NCI-H2107 treated with DMSO at 0.1 percent for 48 hours (cell line): ENCODE data around the gene HIVEP1.

Source experiments
- DNase-seq: peaks from one replicate; lab custom pipeline; 2025; ENCODE audit not compliant: unreplicated experiment; lab: John Stamatoyannopoulos, UW

Gene HIVEP1

GRCh38 chr6:12017263-12017662, 5.2 kb downstream of the HIVEP1 start:
- DNase-seq, result no peak

- no peak for DNase-seq
Measured at GRCh38 chr6:12017876-12018401, 5.8 kb downstream of the HIVEP1 start.

- no peak for DNase-seq
Measured at GRCh38 chr6:12020187-12020791, 8.2 kb downstream of the HIVEP1 start.

- DNase-seq, result no peak
Measured at GRCh38 chr6:12022481-12022880, 10.4 kb downstream of the HIVEP1 start.

GRCh38 chr6:12022953-12023388, 10.9 kb downstream of the HIVEP1 start:
- DNase-seq, result no peak

GRCh38 chr6:12024216-12024615, 12.1 kb downstream of the HIVEP1 start:
- DNase-seq, result no peak

- DNase-seq, result no peak
Measured at GRCh38 chr6:12024699-12025434, 12.8 kb downstream of the HIVEP1 start.

GRCh38 chr6:12026120-12026519, 14.0 kb downstream of the HIVEP1 start:
- DNase-seq, result no peak

GRCh38 chr6:12026833-12027232, 14.7 kb downstream of the HIVEP1 start:
- DNase-seq, result no peak

- DNase-seq, result no peak
Measured at GRCh38 chr6:12028213-12028612, 16.1 kb downstream of the HIVEP1 start.

- DNase-seq, result no peak
Measured at GRCh38 chr6:12029979-12030737, 18.0 kb downstream of the HIVEP1 start.

- no peak for DNase-seq
Measured at GRCh38 chr6:12030993-12031550, 19.0 kb downstream of the HIVEP1 start.

GRCh38 chr6:12032783-12033573, 20.9 kb downstream of the HIVEP1 start:
- DNase-seq, result no peak

GRCh38 chr6:12033770-12034169, 21.7 kb downstream of the HIVEP1 start:
- DNase-seq, result no peak

- no peak for DNase-seq
Measured at GRCh38 chr6:12034349-12034748, 22.2 kb downstream of the HIVEP1 start.

GRCh38 chr6:12034837-12035236, 22.7 kb downstream of the HIVEP1 start:
- no peak for DNase-seq

GRCh38 chr6:12036766-12037165, 24.7 kb downstream of the HIVEP1 start:
- DNase-seq, result no peak

- DNase-seq, result no peak
Measured at GRCh38 chr6:12037798-12038197, 25.7 kb downstream of the HIVEP1 start.

- DNase-seq, result no peak
Measured at GRCh38 chr6:12039540-12040459, 27.7 kb downstream of the HIVEP1 start.

- DNase-seq, result no peak
Measured at GRCh38 chr6:12047304-12047703, 35.2 kb downstream of the HIVEP1 start.
